WTC11 (cell line): ENCODE data around the gene ANKRD11. TPM values are rescaled to one million over a fixed set of nuclear protein-coding genes. Genes with fewer than 3 reads are reported as not detected.
A peak's percentile ranks its signal among the peaks of the same experiment; 100 is the strongest.

ENCODE experiments used
- ATAC-seq: fragments of 200-7000 bp; cut with Tn5 transposase; 2 replicates; pipeline ENCODE4 v1.10.0; 2021; ENCODE audit warnings: mild to moderate bottlenecking, moderate library complexity
- CTCF ChIA-PET: fragments of 300-600 bp; sonication (Branson Sonifier 250); formaldehyde crosslinking; loops from one replicate; lab custom pipeline; 2021; ENCODE audit warnings: antibody characterized with exemption; lab: Charles Lee
- POLR2A ChIA-PET: fragments of 350-600 bp; sonication (Branson Sonifier 250); formaldehyde crosslinking; loops from one replicate; lab custom pipeline; 2021; ENCODE audit warnings: antibody characterized with exemption; lab: Charles Lee
- DNase-seq: peaks from one replicate; pipeline ENCODE4 v3.0.0; 2021; ENCODE audit warnings: low spot score
- H3K27ac Mint-ChIP-seq: 2 replicates; pipeline ENCODE4 v1.8.0; 2021; ENCODE audit warnings: mixed read lengths
- H3K27me3 Mint-ChIP-seq: 2 replicates; pipeline ENCODE4 v1.8.0; 2021; ENCODE audit warnings: low read depth, mild to moderate bottlenecking, moderate library complexity, mixed read lengths
- H3K36me3 Mint-ChIP-seq: 2 replicates; pipeline ENCODE4 v1.8.0; 2021; ENCODE audit warnings: mixed read lengths
- H3K4me1 Mint-ChIP-seq: 2 replicates; pipeline ENCODE4 v1.8.0; 2022; ENCODE audit warnings: mixed read lengths
- H3K4me3 Mint-ChIP-seq: 2 replicates; pipeline ENCODE4 v1.8.0; 2021; ENCODE audit warnings: mild to moderate bottlenecking, moderate library complexity, mixed read lengths
- H3K9me3 Mint-ChIP-seq: 2 replicates; pipeline ENCODE4 v1.8.0; 2021; ENCODE audit warnings: mixed read lengths
- ARID4B ChIP-seq: sonication (generic); formaldehyde crosslinking; IDR thresholded peaks from 2 replicates; pipeline ENCODE4 v1.8.0; 2023; ENCODE audit warnings: missing genetic modification reagents, mild to moderate bottlenecking, borderline replicate concordance
- ELF4 ChIP-seq: sonication (generic); formaldehyde crosslinking; IDR thresholded peaks from 2 replicates; pipeline ENCODE4 v1.8.1; 2022; ENCODE audit warnings: low read depth, mild to moderate bottlenecking, moderate library complexity, missing genetic modification reagents
- FOXK1 ChIP-seq: sonication (generic); formaldehyde crosslinking; IDR thresholded peaks from 2 replicates; pipeline ENCODE4 v1.8.0; 2022; ENCODE audit warnings: mild to moderate bottlenecking, moderate library complexity, missing genetic modification reagents
- IRF2 ChIP-seq: sonication (generic); formaldehyde crosslinking; IDR thresholded peaks from 2 replicates; pipeline ENCODE4 v1.8.0; 2022; ENCODE audit warnings: low read depth, missing genetic modification reagents, borderline replicate concordance
- JUN ChIP-seq: sonication (generic); formaldehyde crosslinking; IDR thresholded peaks from 2 replicates; pipeline ENCODE4 v1.8.0; 2023; ENCODE audit warnings: mild to moderate bottlenecking, missing genetic modification reagents
- NFYB ChIP-seq: sonication (generic); formaldehyde crosslinking; conservative IDR thresholded peaks from 2 replicates; pipeline ENCODE4 v1.8.0; 2022; ENCODE audit warnings: low read depth, missing genetic modification reagents
- NR2C2 ChIP-seq: sonication (generic); formaldehyde crosslinking; IDR thresholded peaks from 2 replicates; pipeline ENCODE4 v1.8.0; 2022; ENCODE audit warnings: mild to moderate bottlenecking, missing genetic modification reagents
- NR3C1 ChIP-seq: sonication (generic); formaldehyde crosslinking; conservative IDR thresholded peaks from 2 replicates; pipeline ENCODE4 v1.8.1; 2023; ENCODE audit warnings: low read depth, mild to moderate bottlenecking, missing genetic modification reagents
- RELA ChIP-seq: sonication (generic); formaldehyde crosslinking; IDR thresholded peaks from 2 replicates; pipeline ENCODE4 v1.8.1; 2022; ENCODE audit warnings: missing genetic modification reagents, mild to moderate bottlenecking, borderline replicate concordance
- SMAD4 ChIP-seq: sonication (generic); formaldehyde crosslinking; IDR thresholded peaks from 2 replicates; pipeline ENCODE4 v1.8.0; 2022; ENCODE audit warnings: mild to moderate bottlenecking, missing genetic modification reagents
- SOX15 ChIP-seq: fragments of 250-450 bp; sonication (Bioruptor Pico); IDR thresholded peaks from 2 replicates; pipeline ENCODE4 v1.9.0; 2021; ENCODE audit warnings: mild to moderate bottlenecking
- TCF7 ChIP-seq: sonication (generic); formaldehyde crosslinking; IDR thresholded peaks from 2 replicates; pipeline ENCODE4 v1.8.0; 2022; ENCODE audit warnings: mild to moderate bottlenecking, low read depth, missing genetic modification reagents, moderate library complexity
- TEAD4 ChIP-seq: sonication (generic); formaldehyde crosslinking; IDR thresholded peaks from 2 replicates; pipeline ENCODE4 v1.8.0; 2022; ENCODE audit warnings: mild to moderate bottlenecking, missing genetic modification reagents
- ZMAT4 ChIP-seq: fragments of 250-450 bp; sonication (Bioruptor Pico); IDR thresholded peaks from 2 replicates; pipeline ENCODE4 v1.9.0; 2021; ENCODE audit warnings: mild to moderate bottlenecking
- ZNF425 ChIP-seq: fragments of 250-450 bp; sonication (Bioruptor Pico); conservative IDR thresholded peaks from 2 replicates; pipeline ENCODE4 v1.9.0; 2021; ENCODE audit warnings: mild to moderate bottlenecking
- total RNA-seq: library from RNA; stranded (reverse); gene quantifications from 3 replicates; pipeline ENCODE4 v1.2.3, GENCODE V29; 2021
- TF ChIP-seq, protein P1 (sequence below): sonication (generic); formaldehyde crosslinking; IDR thresholded peaks from 2 replicates; pipeline ENCODE4 v1.8.1; 2023; ENCODE audit warnings: mild to moderate bottlenecking, missing genetic modification reagents, borderline replicate concordance
- TF ChIP-seq, protein P2 (sequence below): fragments of 200-600 bp; IDR thresholded peaks from 2 replicates; pipeline ENCODE4 v1.8.0; 2022; ENCODE audit warnings: antibody characterized with exemption

Gene ANKRD11
- total RNA-seq, 1 experiment from 2014 or later: 184 TPM

- H3K27ac Mint-ChIP-seq: no peak overlapping the region; the same call in 1 of the 2 replicates
These were observed 243.9 kb downstream of the ANKRD11 start for GRCh38 chr16:89246383-89246902.

GRCh38 chr16:89244754-89245153, 245.6 kb downstream of the ANKRD11 start:
- ATAC-seq: no peak
- CTCF ChIA-PET: no interaction called here
- H3K36me3 Mint-ChIP-seq: peaks cover 3% of the 10 kb centered on the region

More at GRCh38 chr16:89246383-89246902, 243.9 kb downstream of the ANKRD11 start:
- ATAC-seq: no peak
- Mint-ChIP-seq H3K9me3 (peaks cover 11% of the 10 kb centered on the region), H3K4me3 (peak overlapping the region; percentile 66), H3K27me3 (peaks cover 39% of the 10 kb centered on the region), H3K36me3 (peaks cover 8% of the 10 kb centered on the region), H3K4me1 (no peaks in the 10 kb centered on the region)
- TF ChIP-seq NFYB (CRISPR knock-in tag) (no peak), NR2C2 (CRISPR knock-in tag) (no peak), SMAD4 (CRISPR knock-in tag) (no peak), ZNF425 (CRISPR knock-in tag) (no peak), TCF7 (CRISPR knock-in tag) (no peak)
- DNase-seq: no peak
- POLR2A ChIA-PET: interaction anchor here (1.1 kb wide), 1 partner anchor 47 kb away, joined by 5 read pairs; no protein-coding TSS in a partner anchor
- CTCF ChIA-PET: interaction anchor here (1.3 to 1.9 kb wide), 3 partner anchors 11 to 47 kb away, joined by 4 to 17 read pairs (median 6); partner anchors contain the start of gene ZNF778

More at GRCh38 chr16:89244754-89245153, 245.6 kb downstream of the ANKRD11 start:
- POLR2A ChIA-PET: no interaction called here
- peaks cover 30% of the 10 kb centered on the region for H3K27me3 Mint-ChIP-seq
- peaks cover 7% of the 10 kb centered on the region for H3K9me3 Mint-ChIP-seq
- no peak for TF ChIP-seq ZMAT4 (CRISPR knock-in tag)
- TF ChIP-seq ARID4B (CRISPR knock-in tag): no peak
- TF ChIP-seq, protein P1, sequence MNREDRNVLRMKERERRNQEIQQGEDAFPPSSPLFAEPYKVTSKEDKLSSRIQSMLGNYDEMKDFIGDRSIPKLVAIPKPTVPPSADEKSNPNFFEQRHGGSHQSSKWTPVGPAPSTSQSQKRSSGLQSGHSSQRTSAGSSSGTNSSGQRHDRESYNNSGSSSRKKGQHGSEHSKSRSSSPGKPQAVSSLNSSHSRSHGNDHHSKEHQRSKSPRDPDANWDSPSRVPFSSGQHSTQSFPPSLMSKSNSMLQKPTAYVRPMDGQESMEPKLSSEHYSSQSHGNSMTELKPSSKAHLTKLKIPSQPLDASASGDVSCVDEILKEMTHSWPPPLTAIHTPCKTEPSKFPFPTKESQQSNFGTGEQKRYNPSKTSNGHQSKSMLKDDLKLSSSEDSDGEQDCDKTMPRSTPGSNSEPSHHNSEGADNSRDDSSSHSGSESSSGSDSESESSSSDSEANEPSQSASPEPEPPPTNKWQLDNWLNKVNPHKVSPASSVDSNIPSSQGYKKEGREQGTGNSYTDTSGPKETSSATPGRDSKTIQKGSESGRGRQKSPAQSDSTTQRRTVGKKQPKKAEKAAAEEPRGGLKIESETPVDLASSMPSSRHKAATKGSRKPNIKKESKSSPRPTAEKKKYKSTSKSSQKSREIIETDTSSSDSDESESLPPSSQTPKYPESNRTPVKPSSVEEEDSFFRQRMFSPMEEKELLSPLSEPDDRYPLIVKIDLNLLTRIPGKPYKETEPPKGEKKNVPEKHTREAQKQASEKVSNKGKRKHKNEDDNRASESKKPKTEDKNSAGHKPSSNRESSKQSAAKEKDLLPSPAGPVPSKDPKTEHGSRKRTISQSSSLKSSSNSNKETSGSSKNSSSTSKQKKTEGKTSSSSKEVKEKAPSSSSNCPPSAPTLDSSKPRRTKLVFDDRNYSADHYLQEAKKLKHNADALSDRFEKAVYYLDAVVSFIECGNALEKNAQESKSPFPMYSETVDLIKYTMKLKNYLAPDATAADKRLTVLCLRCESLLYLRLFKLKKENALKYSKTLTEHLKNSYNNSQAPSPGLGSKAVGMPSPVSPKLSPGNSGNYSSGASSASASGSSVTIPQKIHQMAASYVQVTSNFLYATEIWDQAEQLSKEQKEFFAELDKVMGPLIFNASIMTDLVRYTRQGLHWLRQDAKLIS (CRISPR knock-in tag): no peak
- no peak for TF ChIP-seq FOXK1
- no peak for TF ChIP-seq IRF2 (CRISPR knock-in tag)
- TF ChIP-seq, protein P2, sequence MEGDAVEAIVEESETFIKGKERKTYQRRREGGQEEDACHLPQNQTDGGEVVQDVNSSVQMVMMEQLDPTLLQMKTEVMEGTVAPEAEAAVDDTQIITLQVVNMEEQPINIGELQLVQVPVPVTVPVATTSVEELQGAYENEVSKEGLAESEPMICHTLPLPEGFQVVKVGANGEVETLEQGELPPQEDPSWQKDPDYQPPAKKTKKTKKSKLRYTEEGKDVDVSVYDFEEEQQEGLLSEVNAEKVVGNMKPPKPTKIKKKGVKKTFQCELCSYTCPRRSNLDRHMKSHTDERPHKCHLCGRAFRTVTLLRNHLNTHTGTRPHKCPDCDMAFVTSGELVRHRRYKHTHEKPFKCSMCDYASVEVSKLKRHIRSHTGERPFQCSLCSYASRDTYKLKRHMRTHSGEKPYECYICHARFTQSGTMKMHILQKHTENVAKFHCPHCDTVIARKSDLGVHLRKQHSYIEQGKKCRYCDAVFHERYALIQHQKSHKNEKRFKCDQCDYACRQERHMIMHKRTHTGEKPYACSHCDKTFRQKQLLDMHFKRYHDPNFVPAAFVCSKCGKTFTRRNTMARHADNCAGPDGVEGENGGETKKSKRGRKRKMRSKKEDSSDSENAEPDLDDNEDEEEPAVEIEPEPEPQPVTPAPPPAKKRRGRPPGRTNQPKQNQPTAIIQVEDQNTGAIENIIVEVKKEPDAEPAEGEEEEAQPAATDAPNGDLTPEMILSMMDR: no peak
- TF ChIP-seq SOX15 (CRISPR knock-in tag): no peak
- no peak for TF ChIP-seq RELA (CRISPR knock-in tag)
- no peak for TF ChIP-seq NR3C1 (CRISPR knock-in tag)
- no peak for TF ChIP-seq ELF4 (CRISPR knock-in tag)
- no peak for TF ChIP-seq TEAD4 (CRISPR knock-in tag)
- no peak for TF ChIP-seq JUN (CRISPR knock-in tag)
- H3K4me1 Mint-ChIP-seq: peaks cover 2% of the 10 kb centered on the region; the same call in 1 of the 2 replicates
- no peak overlapping the region for H3K4me3 Mint-ChIP-seq
- H3K27ac Mint-ChIP-seq: no peak overlapping the region
- no peak for DNase-seq
